SK-N-SH treated with all-trans-retinoic acid at 6 μM for 48 hours (cell line): ENCODE results near the gene FYTTD1.

Source experiments
- ARNTL ChIP-seq: fragments of 450-650 bp; formaldehyde crosslinking; IDR thresholded peaks from 2 replicates; pipeline ENCODE4 v1.5.0; 2020; ENCODE audit warnings: low read depth, mild to moderate bottlenecking, moderate library complexity, borderline replicate concordance
- CREB5 ChIP-seq: fragments of 250-450 bp; sonication (Bioruptor Pico); IDR thresholded peaks from 2 replicates; pipeline ENCODE4 v1.5.1; 2020; ENCODE audit warnings: low read depth, mild to moderate bottlenecking, moderate library complexity
- CSDC2 ChIP-seq: fragments of 250-450 bp; sonication (Bioruptor Pico); IDR thresholded peaks from 2 replicates; pipeline ENCODE4 v1.5.0; 2020; ENCODE audit warnings: mild to moderate bottlenecking, moderate library complexity
- PATZ1 ChIP-seq: fragments of 250-450 bp; sonication (Bioruptor Pico); IDR thresholded peaks from 2 replicates; pipeline ENCODE4 v1.8.0; 2020; ENCODE audit warnings: mild to moderate bottlenecking, moderate library complexity, borderline replicate concordance
- PPARA ChIP-seq: fragments of 250-450 bp; sonication (Bioruptor Pico); IDR thresholded peaks from 2 replicates; pipeline ENCODE4 v1.5.0; 2020; ENCODE audit warnings: mild to moderate bottlenecking, borderline replicate concordance
- TCF4 ChIP-seq: fragments of 250-450 bp; sonication (Bioruptor Pico); IDR thresholded peaks from 2 replicates; pipeline ENCODE4 v1.8.0; 2021; ENCODE audit warnings: mild to moderate bottlenecking, moderate library complexity, borderline replicate concordance
- ZC3H10 ChIP-seq: fragments of 250-450 bp; sonication (Bioruptor Pico); IDR thresholded peaks from 2 replicates; pipeline ENCODE4 v1.5.1; 2021; ENCODE audit warnings: mild to moderate bottlenecking, moderate library complexity
- ZFP30 ChIP-seq: fragments of 450-650 bp; formaldehyde crosslinking; IDR thresholded peaks from 2 replicates; pipeline ENCODE4 v1.5.0; 2022; ENCODE audit warnings: mild to moderate bottlenecking, moderate library complexity
- TF ChIP-seq, protein P1 (sequence below): fragments of 250-450 bp; sonication (Bioruptor Pico); IDR thresholded peaks from 2 replicates; pipeline ENCODE4 v1.8.0; 2021; ENCODE audit warnings: low read depth, mild to moderate bottlenecking, moderate library complexity, borderline replicate concordance

DNA sequence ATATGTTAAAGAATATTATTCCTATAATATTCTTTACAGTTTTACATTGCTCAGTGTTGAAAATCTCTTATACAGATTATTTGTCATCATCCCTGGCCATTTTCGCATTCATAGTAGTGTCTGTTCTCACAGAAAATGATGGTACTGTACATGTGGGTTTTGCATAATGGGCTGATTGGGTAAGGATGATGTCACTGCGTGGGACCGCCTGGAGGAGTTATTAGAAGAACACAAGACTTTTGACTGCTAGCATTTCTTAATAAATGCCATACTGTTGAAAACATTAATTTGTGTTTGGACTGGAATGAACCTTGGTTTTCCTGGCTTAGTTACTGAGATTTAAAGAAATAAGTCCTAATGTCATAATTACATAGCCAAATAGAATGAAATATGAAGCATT, 61.7 kb downstream of the FYTTD1 start:
- TF ChIP-seq CREB5 (CRISPR knock-in tag) (peak; percentile 42; the same call in 1 of the 2 replicates), ZFP30 (CRISPR knock-in tag) (no peak), PPARA (CRISPR knock-in tag) (no peak), PATZ1 (no peak), ARNTL (CRISPR knock-in tag) (no peak), ZC3H10 (no peak), CSDC2 (CRISPR knock-in tag) (no peak), TCF4 (CRISPR knock-in tag) (no peak)
- TF ChIP-seq, protein P1, sequence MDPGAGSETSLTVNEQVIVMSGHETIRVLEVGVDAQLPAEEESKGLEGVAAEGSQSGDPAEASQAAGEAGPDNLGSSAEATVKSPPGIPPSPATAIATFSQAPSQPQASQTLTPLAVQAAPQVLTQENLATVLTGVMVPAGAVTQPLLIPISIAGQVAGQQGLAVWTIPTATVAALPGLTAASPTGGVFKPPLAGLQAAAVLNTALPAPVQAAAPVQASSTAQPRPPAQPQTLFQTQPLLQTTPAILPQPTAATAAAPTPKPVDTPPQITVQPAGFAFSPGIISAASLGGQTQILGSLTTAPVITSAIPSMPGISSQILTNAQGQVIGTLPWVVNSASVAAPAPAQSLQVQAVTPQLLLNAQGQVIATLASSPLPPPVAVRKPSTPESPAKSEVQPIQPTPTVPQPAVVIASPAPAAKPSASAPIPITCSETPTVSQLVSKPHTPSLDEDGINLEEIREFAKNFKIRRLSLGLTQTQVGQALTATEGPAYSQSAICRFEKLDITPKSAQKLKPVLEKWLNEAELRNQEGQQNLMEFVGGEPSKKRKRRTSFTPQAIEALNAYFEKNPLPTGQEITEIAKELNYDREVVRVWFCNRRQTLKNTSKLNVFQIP (CRISPR knock-in tag) = no peak
